H1 (cell line): Measurements from ENCODE around the gene CASTOR1.

Source experiments
- CHD2 ChIP-seq: IDR thresholded peaks from 2 replicates; pipeline ENCODE4 v1.6.1; 2012; ENCODE audit warnings: low read length, improper control_type of control experiment
- GABPA ChIP-seq: IDR thresholded peaks from 2 replicates; pipeline ENCODE4 v1.6.1; 2011; ENCODE audit warnings: mild to moderate bottlenecking, low read length, moderate library complexity, borderline replicate concordance; ENCODE audit not compliant: insufficient read depth
- JUND ChIP-seq: IDR thresholded peaks from 2 replicates; pipeline ENCODE4 v1.6.1; 2011; ENCODE audit warnings: mild to moderate bottlenecking, improper control_type of control experiment, low read length
- MAFK ChIP-seq: IDR thresholded peaks from 2 replicates; pipeline ENCODE4 v1.6.1; 2012; ENCODE audit warnings: low read depth, mild to moderate bottlenecking, improper control_type of control experiment, low read length
- NRF1 ChIP-seq: IDR thresholded peaks from 2 replicates; pipeline ENCODE4 v1.6.1; 2011; ENCODE audit warnings: mild to moderate bottlenecking, low read depth, low read length, improper control_type of control experiment
- PHF8 ChIP-seq: fragments of 200-600 bp; sonication (generic); conservative IDR thresholded peaks from 2 replicates; pipeline ENCODE4 v1.7.1; 2012; ENCODE audit warnings: low read depth, mild to moderate bottlenecking, inconsistent platforms, low read length, moderate library complexity
- POLR2AphosphoS5 ChIP-seq: IDR thresholded peaks from 2 replicates; pipeline ENCODE4 v1.6.1; 2011; ENCODE audit warnings: low read depth, low read length
- SIX5 ChIP-seq: IDR thresholded peaks from 2 replicates; pipeline ENCODE4 v1.6.1; 2011; ENCODE audit warnings: mild to moderate bottlenecking, low read depth, low read length
- YY1 ChIP-seq: IDR thresholded peaks from 2 replicates; pipeline ENCODE4 v1.6.1; 2011; ENCODE audit warnings: low read depth, mild to moderate bottlenecking, low read length
- TF ChIP-seq, protein P1 (sequence below), 3 experiments: IDR thresholded peaks; 1 replicate in 2 of 3; 2 replicates in 1 of 3; pipeline versions ENCODE4 v1.5.1 to v1.6.1; 2011; ENCODE audit warnings: low read length in 3 of 3, mild to moderate bottlenecking in 3 of 3, inconsistent platforms in 2 of 3, low read depth in 1 of 3, moderate library complexity in 1 of 3; ENCODE audit not compliant: insufficient read depth in 1 of 3; ENCODE audit errors: control extremely low read depth in 1 of 3
- TF ChIP-seq, protein P2 (sequence below): IDR thresholded peaks from 2 replicates; pipeline ENCODE4 v1.6.1; 2011; ENCODE audit warnings: low read depth, mild to moderate bottlenecking, low read length; ENCODE audit not compliant: insufficient read depth
- TF ChIP-seq, protein P3 (sequence below): IDR thresholded peaks from 2 replicates; pipeline ENCODE4 v1.6.1; 2012; ENCODE audit warnings: low read length, inconsistent platforms
- TF ChIP-seq, protein P4 (sequence below): IDR thresholded peaks from 2 replicates; pipeline ENCODE4 v1.6.1; 2012; ENCODE audit warnings: inconsistent platforms

DNA sequence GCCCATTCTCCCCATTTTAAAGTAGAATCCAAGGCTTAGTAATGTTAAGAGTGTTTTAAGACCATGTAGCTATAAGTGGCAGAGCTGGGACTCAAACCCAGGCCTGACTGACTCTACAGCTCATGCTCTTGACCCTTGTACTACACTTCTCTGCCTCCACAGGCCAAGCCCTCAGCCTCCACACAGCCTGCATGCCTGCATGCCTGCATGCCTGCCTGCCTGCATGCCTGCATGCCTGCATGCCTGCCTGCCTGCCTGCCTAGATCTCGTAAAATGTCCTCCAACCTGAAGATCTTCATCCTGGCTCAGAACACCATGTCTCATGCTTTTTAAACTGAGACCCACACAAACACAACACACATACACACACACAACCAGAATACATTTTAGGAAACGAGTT, 18.8 kb upstream of the CASTOR1 start:
- TF ChIP-seq MAFK (no peak), POLR2AphosphoS5 (no peak), YY1 (no peak), JUND (no peak), NRF1 (no peak), CHD2 (no peak), SIX5 (no peak), PHF8 (no peak), GABPA (no peak)
- TF ChIP-seq, protein P1, sequence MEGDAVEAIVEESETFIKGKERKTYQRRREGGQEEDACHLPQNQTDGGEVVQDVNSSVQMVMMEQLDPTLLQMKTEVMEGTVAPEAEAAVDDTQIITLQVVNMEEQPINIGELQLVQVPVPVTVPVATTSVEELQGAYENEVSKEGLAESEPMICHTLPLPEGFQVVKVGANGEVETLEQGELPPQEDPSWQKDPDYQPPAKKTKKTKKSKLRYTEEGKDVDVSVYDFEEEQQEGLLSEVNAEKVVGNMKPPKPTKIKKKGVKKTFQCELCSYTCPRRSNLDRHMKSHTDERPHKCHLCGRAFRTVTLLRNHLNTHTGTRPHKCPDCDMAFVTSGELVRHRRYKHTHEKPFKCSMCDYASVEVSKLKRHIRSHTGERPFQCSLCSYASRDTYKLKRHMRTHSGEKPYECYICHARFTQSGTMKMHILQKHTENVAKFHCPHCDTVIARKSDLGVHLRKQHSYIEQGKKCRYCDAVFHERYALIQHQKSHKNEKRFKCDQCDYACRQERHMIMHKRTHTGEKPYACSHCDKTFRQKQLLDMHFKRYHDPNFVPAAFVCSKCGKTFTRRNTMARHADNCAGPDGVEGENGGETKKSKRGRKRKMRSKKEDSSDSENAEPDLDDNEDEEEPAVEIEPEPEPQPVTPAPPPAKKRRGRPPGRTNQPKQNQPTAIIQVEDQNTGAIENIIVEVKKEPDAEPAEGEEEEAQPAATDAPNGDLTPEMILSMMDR (IDR thresholded peaks at IDR 0.05; ENCODE audit: control extremely low read depth in 1 of 3, insufficient read depth in 1 of 3, low read depth in 1 of 3, low read length in 3 of 3), result no peak
- TF ChIP-seq, protein P2, sequence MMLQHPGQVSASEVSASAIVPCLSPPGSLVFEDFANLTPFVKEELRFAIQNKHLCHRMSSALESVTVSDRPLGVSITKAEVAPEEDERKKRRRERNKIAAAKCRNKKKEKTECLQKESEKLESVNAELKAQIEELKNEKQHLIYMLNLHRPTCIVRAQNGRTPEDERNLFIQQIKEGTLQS, result no peak
- TF ChIP-seq, protein P3, sequence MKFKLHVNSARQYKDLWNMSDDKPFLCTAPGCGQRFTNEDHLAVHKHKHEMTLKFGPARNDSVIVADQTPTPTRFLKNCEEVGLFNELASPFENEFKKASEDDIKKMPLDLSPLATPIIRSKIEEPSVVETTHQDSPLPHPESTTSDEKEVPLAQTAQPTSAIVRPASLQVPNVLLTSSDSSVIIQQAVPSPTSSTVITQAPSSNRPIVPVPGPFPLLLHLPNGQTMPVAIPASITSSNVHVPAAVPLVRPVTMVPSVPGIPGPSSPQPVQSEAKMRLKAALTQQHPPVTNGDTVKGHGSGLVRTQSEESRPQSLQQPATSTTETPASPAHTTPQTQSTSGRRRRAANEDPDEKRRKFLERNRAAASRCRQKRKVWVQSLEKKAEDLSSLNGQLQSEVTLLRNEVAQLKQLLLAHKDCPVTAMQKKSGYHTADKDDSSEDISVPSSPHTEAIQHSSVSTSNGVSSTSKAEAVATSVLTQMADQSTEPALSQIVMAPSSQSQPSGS, result no peak
- TF ChIP-seq, protein P4, sequence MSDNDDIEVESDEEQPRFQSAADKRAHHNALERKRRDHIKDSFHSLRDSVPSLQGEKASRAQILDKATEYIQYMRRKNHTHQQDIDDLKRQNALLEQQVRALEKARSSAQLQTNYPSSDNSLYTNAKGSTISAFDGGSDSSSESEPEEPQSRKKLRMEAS, result no peak
